K562 (cell line): ENCODE results near the gene BTF3L4. TPM values are rescaled to one million over a fixed set of nuclear protein-coding genes. Genes with fewer than 3 reads are reported as not detected.

ENCODE experiments used
- ATF7 ChIP-seq: fragments of 450-650 bp; IDR thresholded peaks from 2 replicates; pipeline ENCODE4 v1.7.1; 2014; ENCODE audit warnings: mild to moderate bottlenecking, moderate library complexity
- CCNT2 ChIP-seq: IDR thresholded peaks from 2 replicates; pipeline ENCODE4 v1.6.1; 2011; ENCODE audit warnings: borderline replicate concordance, low read depth, mild to moderate bottlenecking, moderate library complexity, mixed read lengths, low read length; ENCODE audit not compliant: insufficient read length; ENCODE audit errors: extremely low read depth
- EWSR1 ChIP-seq: fragments of 450-650 bp; IDR thresholded peaks from 2 replicates; pipeline ENCODE4 v1.6.1; 2018; ENCODE audit warnings: borderline replicate concordance, mild to moderate bottlenecking, low read depth, moderate library complexity; ENCODE audit not compliant: partially characterized antibody
- HDAC6 ChIP-seq: IDR thresholded peaks from 2 replicates; pipeline ENCODE4 v1.6.1; 2012; ENCODE audit warnings: low read depth, mild to moderate bottlenecking, control low read depth, inconsistent platforms, low read length, moderate library complexity
- MTA3 ChIP-seq: fragments of 450-650 bp; formaldehyde crosslinking; IDR thresholded peaks from 2 replicates; pipeline ENCODE4 v1.6.1; 2017; ENCODE audit warnings: mild to moderate bottlenecking, borderline replicate concordance
- POLR2B ChIP-seq: fragments of 450-650 bp; IDR thresholded peaks from 2 replicates; pipeline ENCODE4 v1.6.1; 2018; ENCODE audit warnings: low read depth; ENCODE audit not compliant: partially characterized antibody
- RBM39 ChIP-seq: fragments of 200-400 bp; formaldehyde crosslinking; optimal IDR thresholded peaks from 2 replicates; pipeline ENCODE3; 2018; ENCODE audit warnings: low read depth, low read length
- XRCC5 ChIP-seq: fragments of 200-400 bp; formaldehyde crosslinking; IDR thresholded peaks from 2 replicates; pipeline ENCODE4 v1.6.1; 2017; ENCODE audit warnings: low read depth, mild to moderate bottlenecking, low read length
- ZFPM2 ChIP-seq: fragments of 250-450 bp; sonication (Bioruptor Pico); IDR thresholded peaks from 2 replicates; pipeline ENCODE4 v1.5.1; 2022; ENCODE audit warnings: mild to moderate bottlenecking
- ZNF444 ChIP-seq: fragments of 250-450 bp; sonication (Bioruptor Pico); IDR thresholded peaks from 2 replicates; pipeline ENCODE4 v1.4.0; 2020; ENCODE audit warnings: mild to moderate bottlenecking, moderate library complexity
- ZNF77 ChIP-seq: fragments of 250-450 bp; sonication (Bioruptor Pico); IDR thresholded peaks from 2 replicates; pipeline ENCODE4 v1.5.0; 2020
- polyA plus RNA-seq, 8 experiments: library from polyadenylated mRNA; depleted of rRNA in 4 of 8; stranded (reverse) in 5 of 8; unstranded in 3 of 8; fragments of >200 nt; fragmentation: Nextera tagmentation in 2 of 8; fragmentation: Illumina TruSeq in 1 of 8; extraction: Ambion mirVana in 2 of 8; extraction: Trizol in 1 of 8; gene quantifications; 2 replicates each; pipeline versions ENCODE4 v1.2.1 to v1.2.3, GENCODE V29; 2011 to 2014; ENCODE audit warnings: inconsistent platforms in 1 of 8, missing spikeins in 1 of 8
- total RNA-seq, 7 experiments: library from RNA; depleted of rRNA in 6 of 7; stranded (reverse); fragments of >200 nt in 6 of 7; fragmentation: Illumina TruSeq in 2 of 7; extraction: Trizol in 2 of 7; gene quantifications; 2 replicates each; pipeline versions ENCODE4 v1.2.1 to v1.2.3, GENCODE V29; 2011 to 2021; ENCODE audit warnings: low replicate concordance in 1 of 7
- TF ChIP-seq, protein P1 (sequence below): fragments of 250-450 bp; sonication (Bioruptor Pico); IDR thresholded peaks from 2 replicates; pipeline ENCODE4 v1.8.0; 2022; ENCODE audit warnings: moderate library complexity, mild to moderate bottlenecking, inconsistent platforms
- TF ChIP-seq, protein P2 (sequence below): fragments of 450-650 bp; IDR thresholded peaks from 2 replicates; pipeline ENCODE4 v1.6.1; 2016; ENCODE audit warnings: mild to moderate bottlenecking, moderate library complexity
- TF ChIP-seq, protein P3 (sequence below): fragments of 250-450 bp; sonication (Bioruptor Pico); IDR thresholded peaks from 2 replicates; pipeline ENCODE4 v1.9.0; 2021; ENCODE audit warnings: mild to moderate bottlenecking

BTF3L4 gene
- total and polyA plus RNA-seq, 9 of the 15 experiments (the other 6 are each of a cell fraction or from before 2014, with no cell fraction given) = 40.1 to 106 (median 88.8) TPM

DNA sequence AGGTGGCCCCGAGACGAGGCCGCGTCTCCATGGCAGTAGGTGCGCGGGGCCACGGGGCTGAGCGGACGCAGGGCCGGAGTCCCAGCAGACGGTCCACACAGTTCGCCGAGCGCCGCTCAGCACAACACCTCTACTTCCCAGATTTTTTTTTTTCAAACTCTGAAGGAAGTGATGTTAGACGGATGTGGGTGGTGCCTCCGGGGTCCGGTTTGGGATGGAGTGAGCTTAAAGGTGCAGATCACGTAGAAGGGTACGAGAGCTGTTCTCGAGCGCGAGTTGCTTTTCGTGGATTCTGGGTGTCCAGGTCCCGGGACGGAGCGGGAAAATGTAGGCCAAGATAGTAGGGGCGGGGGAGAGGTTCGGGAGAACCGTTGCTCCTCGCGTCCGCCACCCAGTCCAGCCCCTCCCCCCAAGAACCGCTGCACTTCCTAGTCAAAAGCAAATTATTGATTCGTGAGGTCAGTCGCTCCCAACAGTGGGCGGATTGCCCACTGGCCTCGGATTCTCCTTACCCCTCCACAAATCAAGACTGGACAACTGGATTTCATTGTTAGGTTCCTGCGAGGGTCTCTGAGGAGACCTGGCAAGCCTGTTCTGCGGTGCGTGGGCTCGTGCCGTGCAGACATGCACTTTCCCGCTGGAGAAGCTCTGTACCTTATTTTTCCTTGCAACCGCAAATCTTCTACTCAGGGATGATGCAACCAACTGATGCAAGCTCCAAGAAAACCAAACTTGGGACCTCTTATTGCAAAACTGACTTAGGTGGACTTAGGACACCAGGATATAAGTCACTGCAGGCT, 829 bp upstream of the BTF3L4 start, which contains the start of gene TXNDC12 (continued):
- TF ChIP-seq, protein P1, sequence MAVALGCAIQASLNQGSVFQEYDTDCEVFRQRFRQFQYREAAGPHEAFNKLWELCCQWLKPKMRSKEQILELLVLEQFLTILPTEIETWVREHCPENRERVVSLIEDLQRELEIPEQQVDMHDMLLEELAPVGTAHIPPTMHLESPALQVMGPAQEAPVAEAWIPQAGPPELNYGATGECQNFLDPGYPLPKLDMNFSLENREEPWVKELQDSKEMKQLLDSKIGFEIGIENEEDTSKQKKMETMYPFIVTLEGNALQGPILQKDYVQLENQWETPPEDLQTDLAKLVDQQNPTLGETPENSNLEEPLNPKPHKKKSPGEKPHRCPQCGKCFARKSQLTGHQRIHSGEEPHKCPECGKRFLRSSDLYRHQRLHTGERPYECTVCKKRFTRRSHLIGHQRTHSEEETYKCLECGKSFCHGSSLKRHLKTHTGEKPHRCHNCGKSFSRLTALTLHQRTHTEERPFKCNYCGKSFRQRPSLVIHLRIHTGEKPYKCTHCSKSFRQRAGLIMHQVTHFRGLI (CRISPR knock-in tag) = 0 out of 2 replicates have a peak, but pooled peaks have one; percentile 32
- TF ChIP-seq, protein P2, sequence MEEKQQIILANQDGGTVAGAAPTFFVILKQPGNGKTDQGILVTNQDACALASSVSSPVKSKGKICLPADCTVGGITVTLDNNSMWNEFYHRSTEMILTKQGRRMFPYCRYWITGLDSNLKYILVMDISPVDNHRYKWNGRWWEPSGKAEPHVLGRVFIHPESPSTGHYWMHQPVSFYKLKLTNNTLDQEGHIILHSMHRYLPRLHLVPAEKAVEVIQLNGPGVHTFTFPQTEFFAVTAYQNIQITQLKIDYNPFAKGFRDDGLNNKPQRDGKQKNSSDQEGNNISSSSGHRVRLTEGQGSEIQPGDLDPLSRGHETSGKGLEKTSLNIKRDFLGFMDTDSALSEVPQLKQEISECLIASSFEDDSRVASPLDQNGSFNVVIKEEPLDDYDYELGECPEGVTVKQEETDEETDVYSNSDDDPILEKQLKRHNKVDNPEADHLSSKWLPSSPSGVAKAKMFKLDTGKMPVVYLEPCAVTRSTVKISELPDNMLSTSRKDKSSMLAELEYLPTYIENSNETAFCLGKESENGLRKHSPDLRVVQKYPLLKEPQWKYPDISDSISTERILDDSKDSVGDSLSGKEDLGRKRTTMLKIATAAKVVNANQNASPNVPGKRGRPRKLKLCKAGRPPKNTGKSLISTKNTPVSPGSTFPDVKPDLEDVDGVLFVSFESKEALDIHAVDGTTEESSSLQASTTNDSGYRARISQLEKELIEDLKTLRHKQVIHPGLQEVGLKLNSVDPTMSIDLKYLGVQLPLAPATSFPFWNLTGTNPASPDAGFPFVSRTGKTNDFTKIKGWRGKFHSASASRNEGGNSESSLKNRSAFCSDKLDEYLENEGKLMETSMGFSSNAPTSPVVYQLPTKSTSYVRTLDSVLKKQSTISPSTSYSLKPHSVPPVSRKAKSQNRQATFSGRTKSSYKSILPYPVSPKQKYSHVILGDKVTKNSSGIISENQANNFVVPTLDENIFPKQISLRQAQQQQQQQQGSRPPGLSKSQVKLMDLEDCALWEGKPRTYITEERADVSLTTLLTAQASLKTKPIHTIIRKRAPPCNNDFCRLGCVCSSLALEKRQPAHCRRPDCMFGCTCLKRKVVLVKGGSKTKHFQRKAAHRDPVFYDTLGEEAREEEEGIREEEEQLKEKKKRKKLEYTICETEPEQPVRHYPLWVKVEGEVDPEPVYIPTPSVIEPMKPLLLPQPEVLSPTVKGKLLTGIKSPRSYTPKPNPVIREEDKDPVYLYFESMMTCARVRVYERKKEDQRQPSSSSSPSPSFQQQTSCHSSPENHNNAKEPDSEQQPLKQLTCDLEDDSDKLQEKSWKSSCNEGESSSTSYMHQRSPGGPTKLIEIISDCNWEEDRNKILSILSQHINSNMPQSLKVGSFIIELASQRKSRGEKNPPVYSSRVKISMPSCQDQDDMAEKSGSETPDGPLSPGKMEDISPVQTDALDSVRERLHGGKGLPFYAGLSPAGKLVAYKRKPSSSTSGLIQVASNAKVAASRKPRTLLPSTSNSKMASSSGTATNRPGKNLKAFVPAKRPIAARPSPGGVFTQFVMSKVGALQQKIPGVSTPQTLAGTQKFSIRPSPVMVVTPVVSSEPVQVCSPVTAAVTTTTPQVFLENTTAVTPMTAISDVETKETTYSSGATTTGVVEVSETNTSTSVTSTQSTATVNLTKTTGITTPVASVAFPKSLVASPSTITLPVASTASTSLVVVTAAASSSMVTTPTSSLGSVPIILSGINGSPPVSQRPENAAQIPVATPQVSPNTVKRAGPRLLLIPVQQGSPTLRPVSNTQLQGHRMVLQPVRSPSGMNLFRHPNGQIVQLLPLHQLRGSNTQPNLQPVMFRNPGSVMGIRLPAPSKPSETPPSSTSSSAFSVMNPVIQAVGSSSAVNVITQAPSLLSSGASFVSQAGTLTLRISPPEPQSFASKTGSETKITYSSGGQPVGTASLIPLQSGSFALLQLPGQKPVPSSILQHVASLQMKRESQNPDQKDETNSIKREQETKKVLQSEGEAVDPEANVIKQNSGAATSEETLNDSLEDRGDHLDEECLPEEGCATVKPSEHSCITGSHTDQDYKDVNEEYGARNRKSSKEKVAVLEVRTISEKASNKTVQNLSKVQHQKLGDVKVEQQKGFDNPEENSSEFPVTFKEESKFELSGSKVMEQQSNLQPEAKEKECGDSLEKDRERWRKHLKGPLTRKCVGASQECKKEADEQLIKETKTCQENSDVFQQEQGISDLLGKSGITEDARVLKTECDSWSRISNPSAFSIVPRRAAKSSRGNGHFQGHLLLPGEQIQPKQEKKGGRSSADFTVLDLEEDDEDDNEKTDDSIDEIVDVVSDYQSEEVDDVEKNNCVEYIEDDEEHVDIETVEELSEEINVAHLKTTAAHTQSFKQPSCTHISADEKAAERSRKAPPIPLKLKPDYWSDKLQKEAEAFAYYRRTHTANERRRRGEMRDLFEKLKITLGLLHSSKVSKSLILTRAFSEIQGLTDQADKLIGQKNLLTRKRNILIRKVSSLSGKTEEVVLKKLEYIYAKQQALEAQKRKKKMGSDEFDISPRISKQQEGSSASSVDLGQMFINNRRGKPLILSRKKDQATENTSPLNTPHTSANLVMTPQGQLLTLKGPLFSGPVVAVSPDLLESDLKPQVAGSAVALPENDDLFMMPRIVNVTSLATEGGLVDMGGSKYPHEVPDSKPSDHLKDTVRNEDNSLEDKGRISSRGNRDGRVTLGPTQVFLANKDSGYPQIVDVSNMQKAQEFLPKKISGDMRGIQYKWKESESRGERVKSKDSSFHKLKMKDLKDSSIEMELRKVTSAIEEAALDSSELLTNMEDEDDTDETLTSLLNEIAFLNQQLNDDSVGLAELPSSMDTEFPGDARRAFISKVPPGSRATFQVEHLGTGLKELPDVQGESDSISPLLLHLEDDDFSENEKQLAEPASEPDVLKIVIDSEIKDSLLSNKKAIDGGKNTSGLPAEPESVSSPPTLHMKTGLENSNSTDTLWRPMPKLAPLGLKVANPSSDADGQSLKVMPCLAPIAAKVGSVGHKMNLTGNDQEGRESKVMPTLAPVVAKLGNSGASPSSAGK = peak; percentile 60
- no peak for TF ChIP-seq RBM39
- TF ChIP-seq ZNF444 (CRISPR knock-in tag) = 0 out of 2 replicates have a peak, but pooled peaks have one; percentile 9
- no peak for TF ChIP-seq ZNF77
- TF ChIP-seq EWSR1 = no peak
- TF ChIP-seq HDAC6 = no peak
- TF ChIP-seq, protein P3, sequence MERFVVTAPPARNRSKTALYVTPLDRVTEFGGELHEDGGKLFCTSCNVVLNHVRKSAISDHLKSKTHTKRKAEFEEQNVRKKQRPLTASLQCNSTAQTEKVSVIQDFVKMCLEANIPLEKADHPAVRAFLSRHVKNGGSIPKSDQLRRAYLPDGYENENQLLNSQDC (CRISPR knock-in tag) = no peak
- peak; percentile 89 for TF ChIP-seq ATF7
- peak; percentile 59; the same call in 1 of the 2 replicates for TF ChIP-seq ZFPM2 (CRISPR knock-in tag)
- TF ChIP-seq POLR2B = peak; percentile 94
- no peak for TF ChIP-seq CCNT2
- no peak for TF ChIP-seq XRCC5
- peak; percentile 68; the same call in 1 of the 2 replicates for TF ChIP-seq MTA3
